ENCODE results near the gene PIEZO1.

DNA sequence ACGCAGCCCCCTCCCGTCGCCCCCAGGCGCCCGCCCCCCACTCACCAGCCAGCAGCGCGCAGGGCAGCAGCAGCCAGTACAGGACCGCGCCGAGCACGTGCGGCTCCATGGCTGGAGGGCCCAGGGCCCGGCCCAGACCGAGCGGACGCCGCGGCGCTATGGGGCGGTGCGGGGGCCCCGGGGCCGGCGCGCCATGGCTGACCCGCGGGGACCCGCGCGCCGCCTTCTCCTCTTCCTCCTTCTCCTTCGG, 239 bp downstream of the PIEZO1 start:
- TF ChIP-seq, protein P1, sequence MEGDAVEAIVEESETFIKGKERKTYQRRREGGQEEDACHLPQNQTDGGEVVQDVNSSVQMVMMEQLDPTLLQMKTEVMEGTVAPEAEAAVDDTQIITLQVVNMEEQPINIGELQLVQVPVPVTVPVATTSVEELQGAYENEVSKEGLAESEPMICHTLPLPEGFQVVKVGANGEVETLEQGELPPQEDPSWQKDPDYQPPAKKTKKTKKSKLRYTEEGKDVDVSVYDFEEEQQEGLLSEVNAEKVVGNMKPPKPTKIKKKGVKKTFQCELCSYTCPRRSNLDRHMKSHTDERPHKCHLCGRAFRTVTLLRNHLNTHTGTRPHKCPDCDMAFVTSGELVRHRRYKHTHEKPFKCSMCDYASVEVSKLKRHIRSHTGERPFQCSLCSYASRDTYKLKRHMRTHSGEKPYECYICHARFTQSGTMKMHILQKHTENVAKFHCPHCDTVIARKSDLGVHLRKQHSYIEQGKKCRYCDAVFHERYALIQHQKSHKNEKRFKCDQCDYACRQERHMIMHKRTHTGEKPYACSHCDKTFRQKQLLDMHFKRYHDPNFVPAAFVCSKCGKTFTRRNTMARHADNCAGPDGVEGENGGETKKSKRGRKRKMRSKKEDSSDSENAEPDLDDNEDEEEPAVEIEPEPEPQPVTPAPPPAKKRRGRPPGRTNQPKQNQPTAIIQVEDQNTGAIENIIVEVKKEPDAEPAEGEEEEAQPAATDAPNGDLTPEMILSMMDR (conservative IDR thresholded peaks at IDR 0.05 in 1 of 2, IDR thresholded peaks at IDR 0.05 in 1 of 2; ENCODE audit: extremely low read depth in 1 of 2, insufficient read depth in 1 of 2, low read depth in 1 of 2, low read length in 2 of 2): no peak
- TF ChIP-seq EZH2 (IDR thresholded peaks at IDR 0.05; ENCODE audit: borderline replicate concordance, low read length): no peak

Measured in mammary epithelial cell (primary cell).